SK-N-SH treated with all-trans-retinoic acid at 6 μM for 48 hours (cell line): ENCODE data around the gene IFT172.

Source experiments
- ARNTL ChIP-seq: fragments of 450-650 bp; formaldehyde crosslinking; IDR thresholded peaks from 2 replicates; pipeline ENCODE4 v1.5.0; 2020; ENCODE audit warnings: low read depth, mild to moderate bottlenecking, moderate library complexity, borderline replicate concordance
- SNAI2 ChIP-seq: fragments of 250-450 bp; sonication (Bioruptor Pico); IDR thresholded peaks from 2 replicates; pipeline ENCODE4 v1.5.0; 2020; ENCODE audit warnings: mild to moderate bottlenecking, moderate library complexity
- ZFP3 ChIP-seq: fragments of 250-450 bp; sonication (Bioruptor Pico); IDR thresholded peaks from 2 replicates; pipeline ENCODE4 v1.5.0; 2020; ENCODE audit warnings: mild to moderate bottlenecking, moderate library complexity

DNA sequence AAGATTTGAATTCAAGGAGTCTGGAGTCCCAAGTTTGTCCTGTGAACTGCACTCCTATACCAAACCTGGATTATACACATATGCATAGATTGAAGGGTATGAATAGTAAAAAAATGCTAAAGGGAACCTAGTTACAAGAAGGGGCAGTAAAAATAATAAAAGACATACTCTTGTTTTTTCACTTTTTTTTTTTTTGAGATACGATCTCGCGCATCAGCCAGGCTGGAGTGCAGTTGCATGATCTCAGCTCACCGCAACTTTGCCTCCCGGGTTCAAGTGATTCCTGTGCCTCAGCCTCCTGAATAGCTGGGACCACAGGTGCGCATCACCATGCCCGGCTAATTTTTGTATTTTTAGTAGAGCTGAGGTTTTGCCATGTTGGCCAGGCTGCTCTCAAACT is 25.1 kb downstream of the IFT172 start:
- TF ChIP-seq ARNTL (no peak), SNAI2 (CRISPR knock-in tag) (no peak), ZFP3 (no peak)
